Measurements from ENCODE around the gene ETV3. TPM values are rescaled to one million over a fixed set of nuclear protein-coding genes. Genes with fewer than 3 reads are reported as not detected.

Gene ETV3
- total and polyA plus RNA-seq, 2 of the 8 experiments (the other 6 are each of a cell fraction or from before 2014, with no cell fraction given): 6.0 to 23.8 TPM

DNA sequence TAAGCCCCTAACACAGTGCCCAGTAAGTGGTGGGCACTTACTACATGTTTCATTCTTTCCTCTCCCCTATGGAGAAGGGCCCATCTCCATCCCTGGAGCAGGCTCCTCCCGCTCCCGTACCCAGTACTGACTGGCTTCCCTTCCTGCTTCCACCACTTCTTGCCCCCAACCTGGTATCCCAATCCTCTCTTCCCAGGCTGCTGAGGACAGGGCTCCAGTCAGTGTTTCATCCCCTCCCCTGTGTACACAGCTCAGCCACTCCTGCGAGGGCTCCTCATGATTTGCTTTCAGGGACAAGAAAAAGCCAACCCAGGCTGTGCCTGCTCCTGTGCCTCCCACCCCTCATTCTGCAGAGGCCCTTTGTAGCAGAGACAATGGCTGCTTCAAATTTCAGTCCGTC is 20.8 kb upstream of the ETV3 start:
- no peak for FAIRE-seq

More for the DNA sequence above, 20.8 kb upstream of the ETV3 start:
- Histone ChIP-seq H3K4ac (replicated peaks; ENCODE audit: insufficient read length, low read depth, low read length) (peak overlapping the region; percentile 10), H3K79me2 (ENCODE audit: control insufficient read depth in 1 of 2, insufficient read depth in 2 of 2, low read length in 2 of 2) (no peaks in the 10 kb centered on the region), H3K4me1 (replicated peaks in 1 of 4; ENCODE audit: control insufficient read depth in 3 of 4, insufficient read depth in 4 of 4, low read length in 3 of 4) (peaks cover 16 to 28% (median 19%) of the 10 kb centered on the region in 4 experiments), H4K91ac (replicated peaks; ENCODE audit: insufficient read length, low read length) (no peak overlapping the region), H3K27ac (ENCODE audit: low read depth, low read length) (no peak overlapping the region), H3K56ac (replicated peaks; ENCODE audit: insufficient read length, low read depth, low read length) (no peak overlapping the region), H4K20me1 (replicated peaks in 1 of 2; ENCODE audit: control insufficient read depth in 1 of 2, insufficient read depth in 2 of 2, low read length in 2 of 2) (no peaks in the 10 kb centered on the region), H3K79me1 (ENCODE audit: low read depth, low read length) (no peaks in the 10 kb centered on the region), H3K23me2 (ENCODE audit: low read depth, low read length) (no peaks in the 10 kb centered on the region), H2BK15ac (ENCODE audit: low read length) (peak overlapping the region; percentile 53; the same call in 1 of the 2 replicates), H2AK5ac (ENCODE audit: low read depth, low read length) (no peak overlapping the region), H2BK20ac (ENCODE audit: low read length) (peak overlapping the region; percentile 11; the same call in 1 of the 2 replicates), H3K4me3 (ENCODE audit: extremely low read depth in 1 of 4, insufficient read depth in 2 of 4, low read depth in 3 of 4, low read length in 4 of 4) (no peak overlapping the region), H2BK5ac (ENCODE audit: low read depth, low read length) (no peak overlapping the region; the same call in 1 of the 2 replicates), H3K23ac (ENCODE audit: insufficient read length) (no peak overlapping the region), H3K14ac (ENCODE audit: insufficient read length) (no peak overlapping the region), H2AFZ (ENCODE audit: low read length) (no peak overlapping the region), H3K9ac (replicated peaks in 1 of 4; ENCODE audit: extremely low read depth in 1 of 4, low read depth in 3 of 4, low read length in 3 of 4) (no peak overlapping the region), H3K9me3 (ENCODE audit: insufficient read depth in 2 of 2, low read depth in 1 of 2, low read length in 1 of 2) (no peaks in the 10 kb centered on the region), H3K18ac (ENCODE audit: extremely low read depth, low read length) (no peak overlapping the region), H4K5ac (ENCODE audit: insufficient read length, low read depth, low read length) (no peak overlapping the region), H2BK12ac (ENCODE audit: low read depth, low read length) (peak overlapping the region; percentile 85), H3K36me3 (ENCODE audit: control insufficient read depth in 2 of 4, insufficient read depth in 4 of 4, low read length in 3 of 4) (no peaks in the 10 kb centered on the region), H4K8ac (ENCODE audit: extremely low read depth, insufficient read depth, low read length) (no peak overlapping the region), H3K27me3 (replicated peaks in 1 of 4; ENCODE audit: control insufficient read depth in 3 of 4, extremely low read depth in 1 of 4, insufficient read depth in 3 of 4, low read length in 3 of 4) (no peaks in the 10 kb centered on the region; a peak in 1 of 7 replicates), H2BK120ac (replicated peaks; ENCODE audit: low read depth, low read length) (no peak overlapping the region), H3K4me2 (ENCODE audit: insufficient read depth in 1 of 2, low read depth in 2 of 2, low read length in 2 of 2) (no peak overlapping the region)
- no peak for TF ChIP-seq FOSL1 (IDR thresholded peaks at IDR 0.05; ENCODE audit: insufficient read depth, low read depth, low read length)
- no peak for TF ChIP-seq RFX5 (IDR thresholded peaks at IDR 0.05; ENCODE audit: borderline replicate concordance, low read depth, low read length)
- no peak for TF ChIP-seq RAD21 (IDR thresholded peaks at IDR 0.05 in 1 of 2, conservative IDR thresholded peaks at IDR 0.05 in 1 of 2; ENCODE audit: low read depth in 2 of 2, low read length in 2 of 2)
- TF ChIP-seq CHD1 (IDR thresholded peaks at IDR 0.05; ENCODE audit: low read depth, low read length): no peak
- CTCF ChIA-PET (ENCODE audit: partially characterized antibody): interaction anchor here (1.2 to 9.4 kb wide), 2 partner anchors 32 to 71 kb away, joined by 3 to 218 read pairs; no protein-coding TSS in a partner anchor
- no peak for DNase-seq (ENCODE audit: low read depth in 1 of 2, low spot score in 2 of 2)
- WGBS, 2 experiments (ENCODE audit: extremely low coverage in 1 of 2, insufficient coverage in 1 of 2, insufficient read length in 1 of 2, insufficient replicate concordance in 2 of 2, low coverage in 1 of 2, low lambda C conversion rate in 2 of 2, missing lambda C conversion rate in 1 of 2): 69% methylated on average over 4 of the region's 4 CpGs; no CpG with 5 or more reads in 1 of the 2 experiments
- POLR2A ChIA-PET (ENCODE audit: partially characterized antibody): interaction anchor here (1.6 to 7.5 kb wide), 2 partner anchors 20 to 44 kb away, joined by 4 to 70 read pairs; partner anchors contain the start of gene ETV3

Measured in H1 (cell line).